ENCODE data around the gene COQ8A. TPM values are rescaled to one million over a fixed set of nuclear protein-coding genes. Genes with fewer than 3 reads are reported as not detected.

Gene COQ8A
- total RNA-seq, 4 donors from 2014 or later: 53.2 to 94.0 (median 80.8) TPM

DNA sequence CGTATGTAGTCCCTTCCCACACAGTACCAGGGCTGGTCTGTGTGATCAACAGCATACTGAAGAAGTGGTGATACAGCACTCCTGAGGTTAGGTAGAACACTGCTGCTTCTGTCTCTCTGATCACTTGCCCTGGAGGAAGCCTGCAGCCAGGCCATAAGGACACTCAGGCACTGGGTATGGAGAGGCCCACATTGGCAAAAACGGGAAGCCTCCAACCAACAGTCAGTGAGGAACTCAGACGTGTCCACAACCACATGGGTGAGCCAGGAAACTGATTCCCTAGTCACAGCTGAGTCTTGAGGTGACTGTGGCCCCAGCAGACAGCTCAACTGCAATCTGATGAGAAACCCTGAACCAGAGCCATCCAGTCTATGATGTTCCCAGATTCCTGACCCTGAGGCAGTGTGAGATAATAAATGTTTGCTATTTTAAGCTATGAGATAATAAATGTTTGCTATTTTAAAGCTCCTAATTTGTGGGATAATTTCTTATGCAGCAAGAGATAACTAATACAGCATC is 62.5 kb downstream of the COQ8A start:
- H3K36me3 ChIP-seq: peaks cover 0 to 63% of the 10 kb centered on the region in 2 donors
- H3K27me3 ChIP-seq: no peaks in the 10 kb centered on the region
- 0 to 100% methylated on average over 1 of the region's 3 CpGs for WGBS, 2 donors (ENCODE audit: low coverage in 1 of 2)
- H3K9me3 ChIP-seq: no peaks in the 10 kb centered on the region
- H3K4me3 ChIP-seq: no peak overlapping the region
- no peak for ATAC-seq
- no peaks in the 10 kb centered on the region for H3K4me1 ChIP-seq
- H3K27ac ChIP-seq: no peak overlapping the region
- TF ChIP-seq POLR2AphosphoS5 (IDR thresholded peaks at IDR 0.05) (no peak), CTCF (IDR thresholded peaks at IDR 0.05) (no peak), EP300 (IDR thresholded peaks at IDR 0.05) (no peak), POLR2A (IDR thresholded peaks at IDR 0.05) (no peak)

GRCh38 chr1:227003165-227003564 is 63.1 kb downstream of the COQ8A start:
- WGBS, 2 donors (ENCODE audit: low coverage in 1 of 2): 85 to 97% methylated on average over 5 to 8 of the region's 8 CpGs
- no peak for ATAC-seq
- peaks cover 0 to 59% of the 10 kb centered on the region in 2 donors for H3K36me3 ChIP-seq

DNA sequence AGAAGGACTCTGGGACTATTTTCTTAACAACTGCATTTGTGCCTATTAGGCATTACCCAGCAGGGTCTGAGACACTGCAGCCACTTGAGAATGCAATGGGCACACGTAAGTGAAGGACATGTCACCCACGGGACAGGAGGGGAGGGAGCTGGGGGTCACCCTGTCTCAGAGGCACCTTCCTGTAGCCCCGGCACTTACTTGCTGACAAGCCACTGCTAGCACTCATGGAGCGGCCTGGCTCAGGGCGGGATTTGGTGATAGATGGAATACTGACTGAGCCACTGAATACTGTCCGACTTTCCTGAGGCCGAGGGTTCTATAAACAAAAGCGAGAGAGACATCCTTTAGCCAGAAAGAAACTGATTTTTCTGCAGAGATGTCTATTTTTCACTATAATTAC is 64.7 kb downstream of the COQ8A start:
- 70 to 74% methylated on average over 3 of the region's 8 CpGs for WGBS, 2 donors (ENCODE audit: low coverage in 1 of 2)
- ATAC-seq: no peak
- Histone ChIP-seq H3K4me3 (no peak overlapping the region), H3K36me3 (peaks cover 0 to 59% of the 10 kb centered on the region in 2 donors), H3K9me3 (no peaks in the 10 kb centered on the region), H3K4me1 (no peaks in the 10 kb centered on the region), H3K27me3 (no peaks in the 10 kb centered on the region), H3K27ac (no peak overlapping the region)
- TF ChIP-seq POLR2A (IDR thresholded peaks at IDR 0.05) (no peak), CTCF (IDR thresholded peaks at IDR 0.05) (no peak), POLR2AphosphoS5 (IDR thresholded peaks at IDR 0.05) (no peak), EP300 (IDR thresholded peaks at IDR 0.05) (no peak)

More at GRCh38 chr1:227003165-227003564, 63.1 kb downstream of the COQ8A start:
- H3K27ac ChIP-seq: no peak overlapping the region
- no peak overlapping the region for H3K4me3 ChIP-seq
- no peaks in the 10 kb centered on the region for H3K27me3 ChIP-seq
- no peaks in the 10 kb centered on the region for H3K9me3 ChIP-seq
- TF ChIP-seq EP300 (IDR thresholded peaks at IDR 0.05) (no peak), POLR2A (IDR thresholded peaks at IDR 0.05) (no peak), CTCF (IDR thresholded peaks at IDR 0.05) (no peak), POLR2AphosphoS5 (IDR thresholded peaks at IDR 0.05) (no peak)
- H3K4me1 ChIP-seq: no peaks in the 10 kb centered on the region

DNA sequence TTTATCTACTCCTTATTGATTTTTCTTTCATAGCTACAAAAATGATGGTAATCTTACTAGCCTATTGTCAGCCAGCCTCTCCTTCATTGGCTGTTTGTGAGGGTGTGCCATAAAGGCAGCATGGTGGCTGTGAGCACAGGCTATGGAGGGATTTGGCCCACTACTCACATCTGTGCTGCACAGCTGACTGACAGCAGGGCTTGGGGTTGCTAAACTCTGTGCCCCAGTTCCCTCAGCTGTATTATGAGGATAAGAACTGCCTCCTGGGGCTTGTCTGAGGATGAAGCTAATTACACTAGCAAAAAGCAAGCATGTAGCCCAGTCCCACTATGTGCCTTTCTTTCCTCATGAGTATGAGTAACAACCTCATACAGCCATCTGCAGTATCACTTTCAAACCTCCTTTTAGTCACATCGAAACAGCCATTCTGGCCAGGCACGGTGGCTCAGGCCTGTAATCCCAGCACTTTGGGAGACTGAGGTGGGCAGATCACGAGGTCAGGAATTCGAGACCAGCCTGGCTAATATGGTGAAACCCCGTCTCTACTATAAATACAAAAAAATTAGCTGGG is 66.2 kb downstream of the COQ8A start:
- 90 to 96% methylated on average over 2 to 3 of the region's 5 CpGs for WGBS, 2 donors (ENCODE audit: low coverage in 1 of 2)

More for the DNA sequence above, 66.2 kb downstream of the COQ8A start:
- Histone ChIP-seq H3K4me1 (no peaks in the 10 kb centered on the region), H3K4me3 (no peak overlapping the region), H3K36me3 (peaks cover 0 to 54% of the 10 kb centered on the region in 2 donors), H3K27me3 (no peaks in the 10 kb centered on the region), H3K9me3 (no peaks in the 10 kb centered on the region), H3K27ac (no peak overlapping the region)
- no peak for ATAC-seq
- no peak for TF ChIP-seq EP300 (IDR thresholded peaks at IDR 0.05)
- no peak for TF ChIP-seq POLR2AphosphoS5 (IDR thresholded peaks at IDR 0.05)
- TF ChIP-seq CTCF (IDR thresholded peaks at IDR 0.05): no peak
- TF ChIP-seq POLR2A (IDR thresholded peaks at IDR 0.05): no peak

Measured in gastroesophageal sphincter (tissue), 4 donors.